Activated naive CD4-positive, alpha-beta T cell treated with anti-CD3 and anti-CD28 coated beads, Interleukin-2, amount 10 ng/mL, durations not matched to agents 7 days and 5 days (primary cell): ENCODE results near the gene HK2.

Experiments used
- CTCF ChIA-PET: fragments of 350-600 bp; sonication (Branson Sonifier 250); formaldehyde crosslinking; loops from one replicate; lab custom pipeline; 2021; ENCODE audit warnings: antibody characterized with exemption; lab: Charles Lee
- DNase-seq: peaks from one replicate; pipeline ENCODE4 v3.0.0-alpha.2; 2020
- H3K27ac Mint-ChIP-seq: one replicate; pipeline ENCODE4 v1.8.0; 2021; ENCODE audit warnings: mild to moderate bottlenecking, moderate library complexity, mixed read lengths
- H3K27me3 Mint-ChIP-seq: one replicate; pipeline ENCODE4 v1.8.0; 2021; ENCODE audit warnings: mild to moderate bottlenecking, mixed read lengths
- H3K36me3 Mint-ChIP-seq: one replicate; pipeline ENCODE4 v1.8.0; 2021; ENCODE audit warnings: mixed read lengths
- H3K4me1 Mint-ChIP-seq: one replicate; pipeline ENCODE4 v1.8.0; 2021; ENCODE audit warnings: mixed read lengths
- H3K4me3 Mint-ChIP-seq: one replicate; pipeline ENCODE4 v1.8.0; 2021; ENCODE audit warnings: mild to moderate bottlenecking, moderate library complexity, mixed read lengths
- H3K9me3 Mint-ChIP-seq: one replicate; pipeline ENCODE4 v1.8.0; 2021; ENCODE audit warnings: mixed read lengths

HK2 gene

DNA sequence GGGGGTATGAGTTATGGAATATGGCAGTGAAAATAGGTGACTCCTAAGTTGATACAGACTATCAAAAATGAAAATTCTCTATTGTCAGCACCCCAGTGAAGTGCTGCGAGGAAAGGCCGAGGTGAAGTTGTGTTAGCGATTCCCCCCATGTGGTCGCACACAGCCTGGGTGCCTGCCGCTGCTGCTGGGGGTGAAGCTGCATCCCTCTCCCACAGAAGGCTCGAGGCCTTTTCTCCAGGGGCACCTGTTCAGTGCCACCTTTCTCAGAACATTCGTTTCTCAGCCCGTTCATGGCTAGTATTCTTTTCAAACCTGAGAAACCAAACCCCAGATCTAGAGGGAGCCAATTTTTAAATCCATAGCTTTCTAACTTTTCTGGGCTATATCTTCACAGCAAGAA, 23.8 kb downstream of the HK2 start:
- Mint-ChIP-seq H3K27ac (no peak overlapping the region), H3K9me3 (no peaks in the 10 kb centered on the region), H3K27me3 (no peaks in the 10 kb centered on the region), H3K4me1 (peaks cover 26% of the 10 kb centered on the region), H3K4me3 (no peak overlapping the region), H3K36me3 (peaks cover 31% of the 10 kb centered on the region)
- CTCF ChIA-PET, result interaction anchor here (0.8 to 1.2 kb wide), 2 partner anchors 11 to 13 kb away, joined by 3 read pairs; no protein-coding TSS in a partner anchor
- DNase-seq, result peak; percentile 1

DNA sequence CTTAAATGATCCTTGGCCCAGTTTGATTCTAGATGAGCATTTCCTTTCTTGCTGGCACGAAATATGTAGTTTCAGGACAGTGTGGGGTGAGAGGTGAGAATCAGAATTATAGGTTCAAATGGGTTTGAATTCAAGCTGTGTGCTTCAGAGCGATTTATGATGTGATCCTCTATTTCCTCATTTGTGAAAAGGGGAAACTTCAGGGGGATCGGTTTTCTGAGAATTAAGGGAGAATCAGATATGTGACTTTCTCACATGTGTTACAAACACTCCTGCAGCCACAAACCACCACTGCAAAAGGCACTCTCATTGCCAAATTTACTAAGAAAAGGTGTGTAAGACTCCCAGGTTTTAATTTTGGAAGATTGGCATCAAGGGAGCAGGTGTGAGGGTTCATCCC, 24.4 kb downstream of the HK2 start:
- no peaks in the 10 kb centered on the region for H3K9me3 Mint-ChIP-seq
- no peak overlapping the region for H3K27ac Mint-ChIP-seq
- H3K27me3 Mint-ChIP-seq, result no peaks in the 10 kb centered on the region
- peaks cover 31% of the 10 kb centered on the region for H3K4me1 Mint-ChIP-seq
- peaks cover 29% of the 10 kb centered on the region for H3K36me3 Mint-ChIP-seq
- DNase-seq, result no peak
- no peak overlapping the region for H3K4me3 Mint-ChIP-seq
- CTCF ChIA-PET, result interaction anchor here (0.8 to 1.2 kb wide), 2 partner anchors 11 to 14 kb away, joined by 3 read pairs; no protein-coding TSS in a partner anchor

DNA sequence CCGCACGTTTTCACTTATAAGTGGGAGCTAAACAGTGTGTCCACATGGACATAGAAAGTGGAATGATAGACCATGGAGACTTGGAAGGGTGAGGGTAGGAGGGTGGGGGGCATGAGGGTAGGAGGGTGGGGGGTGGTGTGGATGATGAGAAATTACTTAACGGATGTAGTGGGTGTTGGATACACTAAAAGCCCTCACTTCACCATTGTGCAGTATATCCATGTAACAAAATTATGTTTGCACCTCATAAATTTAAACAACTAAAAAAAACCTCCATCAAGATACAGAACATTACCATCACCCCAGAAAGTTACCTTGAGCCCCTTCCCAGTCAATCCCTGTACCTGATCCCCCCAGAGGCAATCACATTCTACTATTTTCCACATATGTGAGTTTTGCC, 26.2 kb downstream of the HK2 start:
- Mint-ChIP-seq H3K27ac (no peak overlapping the region), H3K4me3 (no peak overlapping the region), H3K36me3 (peaks cover 20% of the 10 kb centered on the region), H3K4me1 (peaks cover 35% of the 10 kb centered on the region), H3K27me3 (no peaks in the 10 kb centered on the region), H3K9me3 (no peaks in the 10 kb centered on the region)
- DNase-seq, result no peak
- CTCF ChIA-PET, result interaction anchor here (1.6 kb wide), 1 partner anchor 21 kb away, joined by 4 read pairs; no protein-coding TSS in a partner anchor

- CTCF ChIA-PET, result interaction anchor here (1.6 kb wide), 1 partner anchor 21 kb away, joined by 4 read pairs; no protein-coding TSS in a partner anchor
- Mint-ChIP-seq H3K9me3 (no peaks in the 10 kb centered on the region), H3K4me1 (peaks cover 34% of the 10 kb centered on the region), H3K4me3 (no peak overlapping the region), H3K36me3 (peaks cover 16% of the 10 kb centered on the region), H3K27ac (no peak overlapping the region), H3K27me3 (no peaks in the 10 kb centered on the region)
- no peak for DNase-seq
Measured at GRCh38 chr2:74860521-74860920, 26.6 kb downstream of the HK2 start.

GRCh38 chr2:74861531-74861930, 27.6 kb downstream of the HK2 start:
- no peaks in the 10 kb centered on the region for H3K27me3 Mint-ChIP-seq
- no peak overlapping the region for H3K27ac Mint-ChIP-seq
- CTCF ChIA-PET, result interaction anchor here (1.1 to 1.6 kb wide), 4 partner anchors 13 to 27 kb away, joined by 3 to 4 read pairs (median 4); no protein-coding TSS in a partner anchor
- DNase-seq, result no peak
- peaks cover 10% of the 10 kb centered on the region for H3K36me3 Mint-ChIP-seq
- peaks cover 37% of the 10 kb centered on the region for H3K4me1 Mint-ChIP-seq
- H3K9me3 Mint-ChIP-seq, result no peaks in the 10 kb centered on the region
- H3K4me3 Mint-ChIP-seq, result no peak overlapping the region

GRCh38 chr2:74862020-74862964, 28.4 kb downstream of the HK2 start:
- no peak overlapping the region for H3K27ac Mint-ChIP-seq
- DNase-seq, result peak; percentile 13
- peaks cover 41% of the 10 kb centered on the region for H3K4me1 Mint-ChIP-seq
- CTCF ChIA-PET, result interaction anchor here (1.1 to 1.5 kb wide), 3 partner anchors 14 to 27 kb away, joined by 3 to 4 read pairs (median 3); no protein-coding TSS in a partner anchor
- no peak overlapping the region for H3K4me3 Mint-ChIP-seq
- no peaks in the 10 kb centered on the region for H3K9me3 Mint-ChIP-seq
- peaks cover 12% of the 10 kb centered on the region for H3K36me3 Mint-ChIP-seq
- H3K27me3 Mint-ChIP-seq, result no peaks in the 10 kb centered on the region

DNA sequence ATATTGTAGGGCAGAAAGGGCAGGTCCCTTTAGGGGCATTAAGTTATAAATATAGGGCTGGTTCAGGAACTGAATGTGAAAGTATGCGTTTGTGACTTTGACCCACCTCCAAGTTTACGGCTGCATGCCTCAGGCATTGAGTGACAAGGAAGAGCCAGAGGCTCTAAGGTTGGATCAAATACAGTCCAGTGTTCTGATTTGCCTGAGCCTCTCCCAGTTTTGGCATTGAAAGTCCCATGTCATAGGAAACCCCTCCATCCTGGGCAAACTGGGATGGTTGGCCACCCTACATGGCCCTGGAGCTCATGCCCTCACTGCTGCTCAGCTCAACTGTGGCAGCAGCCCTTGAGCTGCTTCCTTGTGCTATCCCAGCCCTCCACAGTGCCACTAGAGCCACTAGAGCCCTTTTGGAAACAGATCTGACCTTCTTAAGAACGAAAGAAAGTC, 29.9 kb downstream of the HK2 start:
- Mint-ChIP-seq H3K9me3 (no peaks in the 10 kb centered on the region), H3K27me3 (no peaks in the 10 kb centered on the region), H3K4me1 (peaks cover 44% of the 10 kb centered on the region), H3K36me3 (peaks cover 20% of the 10 kb centered on the region), H3K27ac (no peak overlapping the region), H3K4me3 (no peak overlapping the region)
- CTCF ChIA-PET, result no interaction called here
- peak; percentile 13 for DNase-seq

GRCh38 chr2:74864728-74865722, 31.1 kb downstream of the HK2 start:
- Mint-ChIP-seq H3K27ac (peak overlapping the region; percentile 11), H3K4me1 (peaks cover 46% of the 10 kb centered on the region), H3K4me3 (no peak overlapping the region), H3K27me3 (no peaks in the 10 kb centered on the region), H3K36me3 (peaks cover 23% of the 10 kb centered on the region), H3K9me3 (no peaks in the 10 kb centered on the region)
- peak; percentile 15 for DNase-seq
- CTCF ChIA-PET, result interaction anchor here (0.8 kb wide), 1 partner anchor 28 kb away, joined by 3 read pairs; no protein-coding TSS in a partner anchor

- Mint-ChIP-seq H3K4me3 (no peak overlapping the region), H3K27ac (peak overlapping the region; percentile 73), H3K9me3 (no peaks in the 10 kb centered on the region), H3K36me3 (peaks cover 21% of the 10 kb centered on the region), H3K27me3 (no peaks in the 10 kb centered on the region), H3K4me1 (peaks cover 46% of the 10 kb centered on the region)
- peak; percentile 7 for DNase-seq
- CTCF ChIA-PET, result interaction anchor here (0.8 kb wide), 1 partner anchor 29 kb away, joined by 3 read pairs; no protein-coding TSS in a partner anchor
Measured at GRCh38 chr2:74865770-74866674, 32.1 kb downstream of the HK2 start.

GRCh38 chr2:74867841-74868658, 34.1 kb downstream of the HK2 start:
- no peak for DNase-seq
- no peak overlapping the region for H3K27ac Mint-ChIP-seq
- H3K27me3 Mint-ChIP-seq, result no peaks in the 10 kb centered on the region
- H3K36me3 Mint-ChIP-seq, result peaks cover 20% of the 10 kb centered on the region
- no peak overlapping the region for H3K4me3 Mint-ChIP-seq
- CTCF ChIA-PET, result interaction anchor here (1.6 to 1.9 kb wide), 2 partner anchors 31 to 153 kb away, joined by 5 to 6 read pairs; no protein-coding TSS in a partner anchor
- H3K4me1 Mint-ChIP-seq, result peaks cover 34% of the 10 kb centered on the region
- no peaks in the 10 kb centered on the region for H3K9me3 Mint-ChIP-seq

GRCh38 chr2:74869517-74869916, 35.6 kb downstream of the HK2 start:
- Mint-ChIP-seq H3K36me3 (peaks cover 32% of the 10 kb centered on the region), H3K4me1 (peaks cover 28% of the 10 kb centered on the region), H3K4me3 (no peak overlapping the region), H3K27me3 (no peaks in the 10 kb centered on the region), H3K9me3 (no peaks in the 10 kb centered on the region), H3K27ac (no peak overlapping the region)
- DNase-seq, result no peak
- CTCF ChIA-PET, result interaction anchor here (1.0 kb wide), 1 partner anchor 11 kb away, joined by 3 read pairs; no protein-coding TSS in a partner anchor

GRCh38 chr2:74870951-74871350, 37.0 kb downstream of the HK2 start:
- Mint-ChIP-seq H3K36me3 (peaks cover 39% of the 10 kb centered on the region), H3K4me3 (no peak overlapping the region), H3K27ac (no peak overlapping the region), H3K9me3 (no peaks in the 10 kb centered on the region), H3K27me3 (no peaks in the 10 kb centered on the region), H3K4me1 (peaks cover 21% of the 10 kb centered on the region)
- CTCF ChIA-PET, result interaction anchor here (1.3 kb wide), 1 partner anchor 33 kb away, joined by 7 read pairs; no protein-coding TSS in a partner anchor
- DNase-seq, result no peak
